HepG2 (cell line): ENCODE results near the gene WBP1. TPM values are rescaled to one million over a fixed set of nuclear protein-coding genes. Genes with fewer than 3 reads are reported as not detected.

ENCODE experiments used
- CBFB ChIP-seq: sonication (generic); formaldehyde crosslinking; IDR thresholded peaks from 2 replicates; pipeline ENCODE4 v1.4.0; 2020; ENCODE audit warnings: missing genetic modification reagents
- GABPA ChIP-seq, 2 experiments: IDR thresholded peaks; 2 replicates each; pipeline ENCODE4 v1.6.1; 2011 to 2016; ENCODE audit warnings: low read depth in 2 of 2, low read length in 1 of 2, missing biosample characterization in 1 of 2, missing genetic modification characterization in 1 of 2
- HOXA7 ChIP-seq: sonication (generic); formaldehyde crosslinking; IDR thresholded peaks from 2 replicates; pipeline ENCODE4 v1.8.1; 2022; ENCODE audit warnings: mild to moderate bottlenecking, missing genetic modification reagents, moderate library complexity
- LBX2 ChIP-seq: sonication (generic); formaldehyde crosslinking; IDR thresholded peaks from 2 replicates; pipeline ENCODE4 v1.5.0; 2020; ENCODE audit warnings: missing genetic modification reagents, mild to moderate bottlenecking, borderline replicate concordance
- NFKB2 ChIP-seq: sonication (generic); formaldehyde crosslinking; IDR thresholded peaks from 2 replicates; pipeline ENCODE4 v1.4.0; 2020; ENCODE audit warnings: missing genetic modification reagents, borderline replicate concordance
- SP140L ChIP-seq: sonication (generic); formaldehyde crosslinking; IDR thresholded peaks from 2 replicates; pipeline ENCODE4 v1.4.0; 2020; ENCODE audit warnings: missing genetic modification reagents, borderline replicate concordance
- SP4 ChIP-seq: sonication (generic); formaldehyde crosslinking; IDR thresholded peaks from 2 replicates; pipeline ENCODE4 v1.8.1; 2023; ENCODE audit warnings: mild to moderate bottlenecking, missing genetic modification reagents
- ZMYM2 ChIP-seq: sonication (generic); formaldehyde crosslinking; IDR thresholded peaks from 2 replicates; pipeline ENCODE4 v1.8.0; 2022; ENCODE audit warnings: mild to moderate bottlenecking, missing genetic modification reagents
- ZNF205 ChIP-seq: IDR thresholded peaks from 2 replicates; pipeline ENCODE4 v1.6.1; 2018; ENCODE audit warnings: missing biosample characterization, missing genetic modification reagents
- ZNF256 ChIP-seq: sonication (generic); formaldehyde crosslinking; conservative IDR thresholded peaks from 2 replicates; pipeline ENCODE4 v1.4.0; 2020; ENCODE audit warnings: missing genetic modification reagents
- ZNF382 ChIP-seq: sonication (generic); formaldehyde crosslinking; IDR thresholded peaks from 2 replicates; pipeline ENCODE4 v1.5.0; 2020; ENCODE audit warnings: missing genetic modification reagents, mild to moderate bottlenecking, borderline replicate concordance
- ZNF746 ChIP-seq: sonication (generic); formaldehyde crosslinking; IDR thresholded peaks from 2 replicates; pipeline ENCODE4 v1.8.0; 2022; ENCODE audit warnings: mild to moderate bottlenecking, missing genetic modification reagents
- polyA plus RNA-seq, 8 experiments: library from polyadenylated mRNA; depleted of rRNA in 3 of 8; stranded (reverse) in 7 of 8; unstranded in 1 of 8; fragments of >200 nt; fragmentation: Illumina TruSeq in 4 of 8; extraction: Trizol in 4 of 8; gene quantifications; 2 replicates each; pipeline versions ENCODE4 v1.2.1 to v1.2.3, GENCODE V29; 2011 to 2016; ENCODE audit warnings: low read depth in 4 of 8, missing spikeins in 1 of 8, mixed read lengths in 1 of 8; ENCODE audit not compliant: insufficient read depth in 1 of 8
- total RNA-seq, 5 experiments: library from RNA; depleted of rRNA; stranded (reverse); fragments of >200 nt; fragmentation: Illumina TruSeq; extraction: Trizol; gene quantifications; 2 replicates each; pipeline ENCODE4 v1.2.3, GENCODE V29; 2016; ENCODE audit warnings: low read depth in 1 of 5
- TF ChIP-seq, protein P1 (sequence below): sonication (generic); formaldehyde crosslinking; IDR thresholded peaks from 2 replicates; pipeline ENCODE4 v1.4.0; 2020; ENCODE audit warnings: missing genetic modification reagents
- TF ChIP-seq, protein P2 (sequence below): fragments of 450-650 bp; IDR thresholded peaks from 2 replicates; pipeline ENCODE4 v1.6.1; 2016
- TF ChIP-seq, protein P3 (sequence below): sonication (generic); formaldehyde crosslinking; IDR thresholded peaks from 2 replicates; pipeline ENCODE4 v1.4.0; 2020; ENCODE audit warnings: missing genetic modification reagents, borderline replicate concordance

Gene WBP1
- total and polyA plus RNA-seq, 2 of the 13 experiments (the other 11 are each of a cell fraction or from before 2014, with no cell fraction given): 38.8 to 85.7 TPM

GRCh38 chr2:74488643-74489481 lies 30.6 kb downstream of the WBP1 start (continued):
- TF ChIP-seq, protein P1, sequence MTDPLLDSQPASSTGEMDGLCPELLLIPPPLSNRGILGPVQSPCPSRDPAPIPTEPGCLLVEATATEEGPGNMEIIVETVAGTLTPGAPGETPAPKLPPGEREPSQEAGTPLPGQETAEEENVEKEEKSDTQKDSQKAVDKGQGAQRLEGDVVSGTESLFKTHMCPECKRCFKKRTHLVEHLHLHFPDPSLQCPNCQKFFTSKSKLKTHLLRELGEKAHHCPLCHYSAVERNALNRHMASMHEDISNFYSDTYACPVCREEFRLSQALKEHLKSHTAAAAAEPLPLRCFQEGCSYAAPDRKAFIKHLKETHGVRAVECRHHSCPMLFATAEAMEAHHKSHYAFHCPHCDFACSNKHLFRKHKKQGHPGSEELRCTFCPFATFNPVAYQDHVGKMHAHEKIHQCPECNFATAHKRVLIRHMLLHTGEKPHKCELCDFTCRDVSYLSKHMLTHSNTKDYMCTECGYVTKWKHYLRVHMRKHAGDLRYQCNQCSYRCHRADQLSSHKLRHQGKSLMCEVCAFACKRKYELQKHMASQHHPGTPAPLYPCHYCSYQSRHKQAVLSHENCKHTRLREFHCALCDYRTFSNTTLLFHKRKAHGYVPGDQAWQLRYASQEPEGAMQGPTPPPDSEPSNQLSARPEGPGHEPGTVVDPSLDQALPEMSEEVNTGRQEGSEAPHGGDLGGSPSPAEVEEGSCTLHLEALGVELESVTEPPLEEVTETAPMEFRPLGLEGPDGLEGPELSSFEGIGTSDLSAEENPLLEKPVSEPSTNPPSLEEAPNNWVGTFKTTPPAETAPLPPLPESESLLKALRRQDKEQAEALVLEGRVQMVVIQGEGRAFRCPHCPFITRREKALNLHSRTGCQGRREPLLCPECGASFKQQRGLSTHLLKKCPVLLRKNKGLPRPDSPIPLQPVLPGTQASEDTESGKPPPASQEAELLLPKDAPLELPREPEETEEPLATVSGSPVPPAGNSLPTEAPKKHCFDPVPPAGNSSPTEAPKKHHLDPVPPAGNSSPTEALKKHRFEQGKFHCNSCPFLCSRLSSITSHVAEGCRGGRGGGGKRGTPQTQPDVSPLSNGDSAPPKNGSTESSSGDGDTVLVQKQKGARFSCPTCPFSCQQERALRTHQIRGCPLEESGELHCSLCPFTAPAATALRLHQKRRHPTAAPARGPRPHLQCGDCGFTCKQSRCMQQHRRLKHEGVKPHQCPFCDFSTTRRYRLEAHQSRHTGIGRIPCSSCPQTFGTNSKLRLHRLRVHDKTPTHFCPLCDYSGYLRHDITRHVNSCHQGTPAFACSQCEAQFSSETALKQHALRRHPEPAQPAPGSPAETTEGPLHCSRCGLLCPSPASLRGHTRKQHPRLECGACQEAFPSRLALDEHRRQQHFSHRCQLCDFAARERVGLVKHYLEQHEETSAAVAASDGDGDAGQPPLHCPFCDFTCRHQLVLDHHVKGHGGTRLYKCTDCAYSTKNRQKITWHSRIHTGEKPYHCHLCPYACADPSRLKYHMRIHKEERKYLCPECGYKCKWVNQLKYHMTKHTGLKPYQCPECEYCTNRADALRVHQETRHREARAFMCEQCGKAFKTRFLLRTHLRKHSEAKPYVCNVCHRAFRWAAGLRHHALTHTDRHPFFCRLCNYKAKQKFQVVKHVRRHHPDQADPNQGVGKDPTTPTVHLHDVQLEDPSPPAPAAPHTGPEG (CRISPR knock-in tag): 0 out of 2 replicates have a peak, but pooled peaks have one; percentile 19
- TF ChIP-seq CBFB (peak; percentile 71; the same call in 1 of the 2 replicates), SP140L (CRISPR knock-in tag) (no peak; the same call in 1 of the 2 replicates), ZMYM2 (peak; percentile 26; the same call in 1 of the 2 replicates), ZNF746 (CRISPR knock-in tag) (peak; percentile 67; the same call in 1 of the 2 replicates), GABPA (IDR thresholded peaks at IDR 0.05; ENCODE audit: low read depth, low read length) (no peak), GABPA (CRISPR knock-in tag; IDR thresholded peaks at IDR 0.05; ENCODE audit: low read depth) (peak; percentile 36), HOXA7 (CRISPR knock-in tag) (peak; percentile 93; the same call in 1 of the 2 replicates), NFKB2 (CRISPR knock-in tag) (no peak), SP4 (CRISPR knock-in tag) (no peak), ZNF256 (CRISPR knock-in tag) (0 out of 2 replicates have a peak, but pooled peaks have one; percentile 84), ZNF382 (CRISPR knock-in tag) (no peak), ZNF205 (CRISPR knock-in tag) (peak; percentile 79; the same call in 1 of the 2 replicates), LBX2 (no peak)
- TF ChIP-seq, protein P2, sequence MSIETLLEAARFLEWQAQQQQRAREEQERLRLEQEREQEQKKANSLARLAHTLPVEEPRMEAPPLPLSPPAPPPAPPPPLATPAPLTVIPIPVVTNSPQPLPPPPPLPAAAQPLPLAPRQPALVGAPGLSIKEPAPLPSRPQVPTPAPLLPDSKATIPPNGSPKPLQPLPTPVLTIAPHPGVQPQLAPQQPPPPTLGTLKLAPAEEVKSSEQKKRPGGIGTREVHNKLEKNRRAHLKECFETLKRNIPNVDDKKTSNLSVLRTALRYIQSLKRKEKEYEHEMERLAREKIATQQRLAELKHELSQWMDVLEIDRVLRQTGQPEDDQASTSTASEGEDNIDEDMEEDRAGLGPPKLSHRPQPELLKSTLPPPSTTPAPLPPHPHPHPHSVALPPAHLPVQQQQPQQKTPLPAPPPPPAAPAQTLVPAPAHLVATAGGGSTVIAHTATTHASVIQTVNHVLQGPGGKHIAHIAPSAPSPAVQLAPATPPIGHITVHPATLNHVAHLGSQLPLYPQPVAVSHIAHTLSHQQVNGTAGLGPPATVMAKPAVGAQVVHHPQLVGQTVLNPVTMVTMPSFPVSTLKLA: no peak
- TF ChIP-seq, protein P3, sequence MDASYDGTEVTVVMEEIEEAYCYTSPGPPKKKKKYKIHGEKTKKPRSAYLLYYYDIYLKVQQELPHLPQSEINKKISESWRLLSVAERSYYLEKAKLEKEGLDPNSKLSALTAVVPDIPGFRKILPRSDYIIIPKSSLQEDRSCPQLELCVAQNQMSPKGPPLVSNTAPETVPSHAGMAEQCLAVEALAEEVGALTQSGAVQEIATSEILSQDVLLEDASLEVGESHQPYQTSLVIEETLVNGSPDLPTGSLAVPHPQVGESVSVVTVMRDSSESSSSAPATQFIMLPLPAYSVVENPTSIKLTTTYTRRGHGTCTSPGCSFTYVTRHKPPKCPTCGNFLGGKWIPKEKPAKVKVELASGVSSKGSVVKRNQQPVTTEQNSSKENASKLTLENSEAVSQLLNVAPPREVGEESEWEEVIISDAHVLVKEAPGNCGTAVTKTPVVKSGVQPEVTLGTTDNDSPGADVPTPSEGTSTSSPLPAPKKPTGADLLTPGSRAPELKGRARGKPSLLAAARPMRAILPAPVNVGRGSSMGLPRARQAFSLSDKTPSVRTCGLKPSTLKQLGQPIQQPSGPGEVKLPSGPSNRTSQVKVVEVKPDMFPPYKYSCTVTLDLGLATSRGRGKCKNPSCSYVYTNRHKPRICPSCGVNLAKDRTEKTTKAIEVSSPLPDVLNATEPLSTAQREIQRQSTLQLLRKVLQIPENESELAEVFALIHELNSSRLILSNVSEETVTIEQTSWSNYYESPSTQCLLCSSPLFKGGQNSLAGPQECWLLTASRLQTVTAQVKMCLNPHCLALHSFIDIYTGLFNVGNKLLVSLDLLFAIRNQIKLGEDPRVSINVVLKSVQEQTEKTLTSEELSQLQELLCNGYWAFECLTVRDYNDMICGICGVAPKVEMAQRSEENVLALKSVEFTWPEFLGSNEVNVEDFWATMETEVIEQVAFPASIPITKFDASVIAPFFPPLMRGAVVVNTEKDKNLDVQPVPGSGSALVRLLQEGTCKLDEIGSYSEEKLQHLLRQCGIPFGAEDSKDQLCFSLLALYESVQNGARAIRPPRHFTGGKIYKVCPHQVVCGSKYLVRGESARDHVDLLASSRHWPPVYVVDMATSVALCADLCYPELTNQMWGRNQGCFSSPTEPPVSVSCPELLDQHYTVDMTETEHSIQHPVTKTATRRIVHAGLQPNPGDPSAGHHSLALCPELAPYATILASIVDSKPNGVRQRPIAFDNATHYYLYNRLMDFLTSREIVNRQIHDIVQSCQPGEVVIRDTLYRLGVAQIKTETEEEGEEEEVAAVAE (CRISPR knock-in tag): 0 out of 2 replicates have a peak, but pooled peaks have one; percentile 47
